Measurements from ENCODE around the gene SORCS3.

Gene SORCS3

GRCh38 chr10:104731192-104731591 is 90.1 kb downstream of the SORCS3 start:
- H3K27ac ChIP-seq, result no peak overlapping the region
- no peak for TF ChIP-seq ZFX (IDR thresholded peaks at IDR 0.05)
- TF ChIP-seq, protein P1, sequence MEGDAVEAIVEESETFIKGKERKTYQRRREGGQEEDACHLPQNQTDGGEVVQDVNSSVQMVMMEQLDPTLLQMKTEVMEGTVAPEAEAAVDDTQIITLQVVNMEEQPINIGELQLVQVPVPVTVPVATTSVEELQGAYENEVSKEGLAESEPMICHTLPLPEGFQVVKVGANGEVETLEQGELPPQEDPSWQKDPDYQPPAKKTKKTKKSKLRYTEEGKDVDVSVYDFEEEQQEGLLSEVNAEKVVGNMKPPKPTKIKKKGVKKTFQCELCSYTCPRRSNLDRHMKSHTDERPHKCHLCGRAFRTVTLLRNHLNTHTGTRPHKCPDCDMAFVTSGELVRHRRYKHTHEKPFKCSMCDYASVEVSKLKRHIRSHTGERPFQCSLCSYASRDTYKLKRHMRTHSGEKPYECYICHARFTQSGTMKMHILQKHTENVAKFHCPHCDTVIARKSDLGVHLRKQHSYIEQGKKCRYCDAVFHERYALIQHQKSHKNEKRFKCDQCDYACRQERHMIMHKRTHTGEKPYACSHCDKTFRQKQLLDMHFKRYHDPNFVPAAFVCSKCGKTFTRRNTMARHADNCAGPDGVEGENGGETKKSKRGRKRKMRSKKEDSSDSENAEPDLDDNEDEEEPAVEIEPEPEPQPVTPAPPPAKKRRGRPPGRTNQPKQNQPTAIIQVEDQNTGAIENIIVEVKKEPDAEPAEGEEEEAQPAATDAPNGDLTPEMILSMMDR (conservative IDR thresholded peaks at IDR 0.05), result no peak

- no peak for TF ChIP-seq ZFX (IDR thresholded peaks at IDR 0.05)
- TF ChIP-seq, protein P1 (conservative IDR thresholded peaks at IDR 0.05), result no peak
- H3K27ac ChIP-seq, result no peak overlapping the region
Measured at GRCh38 chr10:104732222-104732621, 91.1 kb downstream of the SORCS3 start.

- TF ChIP-seq, protein P1 (conservative IDR thresholded peaks at IDR 0.05), result no peak
- no peak for TF ChIP-seq ZFX (IDR thresholded peaks at IDR 0.05)
- H3K27ac ChIP-seq, result no peak overlapping the region
Measured at GRCh38 chr10:104734433-104734832, 93.3 kb downstream of the SORCS3 start.

DNA sequence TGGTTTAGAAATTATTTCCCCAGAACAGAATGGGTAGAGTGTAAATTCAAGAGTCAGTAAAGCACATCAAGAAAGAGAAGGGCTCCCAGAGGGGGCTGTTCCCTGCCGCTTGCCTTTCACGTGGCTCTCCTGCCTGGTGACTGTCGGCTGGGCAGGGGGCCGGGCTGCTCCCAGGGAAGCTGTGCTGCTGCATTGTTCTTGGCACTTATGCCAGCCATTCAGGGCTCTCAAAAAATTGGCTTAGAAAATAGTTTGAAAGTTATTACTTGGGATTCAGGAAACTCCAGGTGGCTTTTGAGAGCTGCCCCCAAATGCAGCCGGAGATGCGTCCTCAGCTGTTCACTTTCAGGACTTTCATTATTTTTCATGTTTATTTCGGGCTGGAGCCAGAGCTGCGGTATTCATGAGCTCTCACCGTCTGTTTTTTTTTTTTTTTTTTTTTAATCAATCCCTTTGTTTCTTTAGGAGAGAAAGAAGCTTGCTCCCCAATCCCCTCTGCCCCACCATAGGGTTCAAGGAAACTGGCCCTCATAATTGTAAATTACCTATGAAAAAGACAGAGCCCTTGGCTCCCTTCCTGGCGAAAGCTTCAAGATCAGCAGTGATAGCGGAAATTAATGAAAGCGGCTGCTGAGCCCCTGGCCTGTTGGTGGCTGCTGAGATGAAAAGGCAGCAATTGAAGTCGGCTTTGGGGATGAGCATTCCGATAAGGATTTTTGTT is 94.1 kb downstream of the SORCS3 start:
- no peak overlapping the region for H3K27ac ChIP-seq
- TF ChIP-seq ZFX (IDR thresholded peaks at IDR 0.05), result no peak
- TF ChIP-seq, protein P1 (conservative IDR thresholded peaks at IDR 0.05), result no peak

- TF ChIP-seq, protein P1 (conservative IDR thresholded peaks at IDR 0.05), result no peak
- no peak for TF ChIP-seq ZFX (IDR thresholded peaks at IDR 0.05)
- H3K27ac ChIP-seq, result no peak overlapping the region
Measured at GRCh38 chr10:104735757-104736391, 94.8 kb downstream of the SORCS3 start.

DNA sequence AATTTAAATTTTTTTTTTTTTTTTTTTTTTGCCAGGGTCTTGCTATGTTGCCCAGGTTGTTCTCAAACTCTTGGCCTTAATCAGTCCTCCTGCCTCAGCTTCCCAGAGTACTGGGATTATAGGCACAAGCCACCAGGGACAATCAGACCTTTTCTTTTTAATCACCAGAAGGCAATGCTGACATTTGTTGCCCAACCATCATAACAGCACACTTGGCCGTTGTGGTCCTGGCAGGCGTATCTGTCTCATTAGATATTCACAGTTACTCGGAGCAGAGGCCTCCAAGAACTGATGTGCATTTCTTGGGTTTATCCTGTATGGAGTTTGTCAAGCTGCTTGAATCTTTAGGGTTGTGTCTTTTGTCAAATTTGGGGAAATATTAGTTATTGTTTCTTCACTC is 100.0 kb downstream of the SORCS3 start:
- no peak for TF ChIP-seq ZFX (IDR thresholded peaks at IDR 0.05)
- TF ChIP-seq, protein P1 (conservative IDR thresholded peaks at IDR 0.05), result no peak
- no peak overlapping the region for H3K27ac ChIP-seq

DNA sequence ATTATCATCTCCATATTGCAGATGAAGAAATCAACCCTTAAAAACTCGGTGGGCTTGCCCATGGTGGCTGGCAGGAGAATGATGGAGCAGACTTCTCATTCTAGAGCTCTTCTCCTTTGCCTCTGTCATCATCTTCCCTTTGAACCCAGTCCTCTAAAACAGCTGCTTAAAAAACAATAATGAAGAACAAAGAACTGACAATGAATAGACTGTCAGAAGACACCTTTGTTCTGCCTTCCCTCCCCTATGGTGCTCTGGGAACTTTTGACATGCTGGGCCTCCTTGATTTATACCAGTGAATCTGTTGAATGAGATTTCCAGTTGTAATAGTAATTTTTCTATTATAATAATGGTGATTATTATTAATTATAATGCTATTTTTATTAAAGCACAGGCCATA is 103.0 kb downstream of the SORCS3 start:
- no peak overlapping the region for H3K27ac ChIP-seq
- TF ChIP-seq ZFX (IDR thresholded peaks at IDR 0.05), result no peak
- TF ChIP-seq, protein P1 (conservative IDR thresholded peaks at IDR 0.05), result no peak

All from C4-2B (cell line).